Tongue (tissue), 2 donors: ENCODE results near the gene ITK. TPM values are rescaled to one million over a fixed set of nuclear protein-coding genes. Genes with fewer than 3 reads are reported as not detected.
"Not testable (repeated sequence)": the region's sequence is repeated elsewhere in the genome, so short reads cannot be mapped to it uniquely, and the experiment has no call there.

Source experiments
- DNase-seq: peaks from one replicate; pipeline ENCODE4 v3.0.0-alpha.2; 2015
- total RNA-seq: library from RNA; depleted of rRNA; stranded (reverse); fragments of >200 nt; gene quantifications from one replicate; pipeline ENCODE4 v1.2.3, GENCODE V29; 2014

ITK gene
- total RNA-seq, 1 donor from 2014 or later = 4.4 TPM

- DNase-seq = no peak
These were observed 33.0 kb downstream of the ITK start for GRCh38 chr5:157213527-157214243.

DNA sequence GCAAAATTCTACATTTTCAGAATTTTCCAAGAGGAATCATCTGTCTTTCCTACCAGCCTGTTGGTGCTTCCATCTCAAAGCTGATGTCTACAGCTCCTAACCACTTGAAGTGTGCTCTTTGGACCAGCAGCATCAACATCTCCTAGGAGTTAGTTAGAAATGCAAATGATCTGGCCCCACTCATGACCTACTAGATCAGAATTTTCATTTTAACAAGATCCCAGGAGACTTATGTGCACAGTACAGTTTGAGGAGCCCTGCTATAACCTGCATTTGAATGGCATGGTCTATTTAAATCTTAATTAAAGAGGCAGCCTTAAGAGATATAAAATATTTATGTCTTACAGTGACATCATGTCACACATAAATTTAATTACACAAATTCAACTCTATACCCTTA is 33.8 kb downstream of the ITK start:
- no peak for DNase-seq

GRCh38 chr5:157214861-157215513 is 34.3 kb downstream of the ITK start:
- DNase-seq = no peak

DNA sequence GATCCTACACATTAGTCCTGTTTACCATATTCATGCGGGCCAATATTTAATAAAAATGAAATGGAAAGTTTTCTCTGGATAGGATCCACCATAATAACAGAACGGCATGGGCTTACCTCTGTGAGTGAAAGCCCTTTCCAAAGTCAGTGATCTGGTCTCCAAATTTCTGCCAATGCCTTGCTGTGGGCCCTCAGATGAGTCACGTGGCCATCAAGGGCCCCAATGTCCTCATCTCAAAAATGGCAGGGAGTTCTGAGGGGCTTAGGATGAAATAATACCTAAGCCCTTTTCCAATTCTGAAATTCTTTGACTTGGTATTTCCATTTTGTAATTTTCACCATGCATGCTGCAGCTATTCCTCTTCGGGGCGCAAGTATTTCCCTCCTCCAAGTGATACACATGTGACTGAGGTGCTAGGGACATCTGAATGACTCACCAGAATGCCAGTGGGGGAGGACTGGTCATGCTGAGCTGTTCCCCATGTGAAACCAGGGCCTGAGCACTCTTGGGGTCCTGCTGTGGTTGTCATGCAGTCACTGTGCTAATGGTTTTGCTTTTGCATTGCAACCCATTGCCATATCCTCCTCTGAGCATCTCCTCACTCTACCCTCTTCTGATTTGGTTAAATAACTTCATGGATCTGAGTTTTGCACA is 35.0 kb downstream of the ITK start:
- DNase-seq = no peak

- no peak for DNase-seq
These were observed 35.9 kb downstream of the ITK start for GRCh38 chr5:157216391-157217142.

GRCh38 chr5:157217289-157218024 is 36.8 kb downstream of the ITK start:
- no peak for DNase-seq

DNA sequence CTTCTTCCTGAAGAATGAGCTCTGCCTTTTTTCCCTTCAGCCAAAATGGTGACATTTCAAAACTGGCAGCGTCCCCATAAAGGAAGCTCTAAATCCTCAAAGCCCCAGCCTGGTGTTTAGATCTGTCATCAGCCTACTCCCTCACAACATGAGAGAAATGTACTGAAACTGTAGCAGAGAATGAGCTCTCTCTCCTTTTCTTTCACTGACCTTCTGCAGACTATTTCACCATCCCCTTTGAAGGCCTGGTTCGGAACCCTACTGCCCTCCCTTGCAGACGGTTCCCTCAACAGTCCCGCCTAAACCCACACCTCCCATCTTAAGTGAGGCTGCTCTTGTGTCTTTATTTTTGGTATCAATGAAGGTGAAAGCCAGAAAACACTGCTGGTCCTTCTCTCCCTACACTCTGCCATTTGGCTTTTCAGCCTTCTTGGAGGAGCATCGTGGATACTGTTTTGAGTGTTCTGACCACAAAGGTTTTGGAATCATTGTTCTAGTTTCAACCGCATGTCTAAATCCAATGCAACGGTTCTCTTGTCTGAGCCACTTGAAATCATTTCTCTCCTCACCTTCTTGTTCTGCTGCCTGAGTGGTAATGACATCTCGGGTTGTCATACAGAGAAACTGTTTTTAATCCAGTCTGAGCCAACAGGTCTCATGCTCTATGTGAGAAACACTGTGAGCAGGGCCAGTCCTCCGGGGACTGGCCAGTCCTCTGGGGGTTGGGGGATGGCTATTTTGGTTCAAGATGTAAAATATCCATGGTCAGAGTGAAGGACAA is 39.0 kb downstream of the ITK start:
- no peak for DNase-seq

GRCh38 chr5:157221959-157222358 is 41.3 kb downstream of the ITK start:
- DNase-seq = no peak

DNA sequence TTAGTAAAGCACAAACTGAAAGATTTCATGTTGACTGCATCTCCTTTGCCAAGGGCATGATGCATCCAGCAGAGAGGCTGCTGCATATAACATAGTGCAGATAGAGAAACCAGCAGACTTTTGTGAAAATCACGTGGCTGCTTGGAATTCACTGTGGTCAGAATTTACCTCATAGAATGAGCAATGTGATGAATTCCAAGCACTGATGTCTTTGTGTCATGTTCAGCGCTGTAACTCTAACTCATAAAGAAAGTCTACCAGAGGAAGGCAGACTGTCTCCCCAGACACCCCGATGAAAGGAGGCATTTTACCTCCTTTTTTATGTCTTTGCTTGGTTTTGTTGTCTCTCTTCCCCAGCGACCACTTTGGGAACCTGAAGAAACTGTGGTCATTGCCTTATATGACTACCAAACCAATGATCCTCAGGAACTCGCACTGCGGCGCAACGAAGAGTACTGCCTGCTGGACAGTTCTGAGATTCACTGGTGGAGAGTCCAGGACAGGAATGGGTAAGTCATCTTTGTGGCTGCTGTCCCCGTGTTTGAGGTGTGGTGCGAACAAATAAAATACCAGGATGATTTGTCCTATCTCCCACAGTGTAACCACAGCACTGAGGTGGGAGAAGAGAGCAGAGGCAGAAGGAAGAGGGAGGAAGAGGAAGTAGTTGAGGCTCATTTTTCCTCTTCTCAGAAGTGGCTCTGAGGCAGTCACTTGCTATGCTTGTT is 42.0 kb downstream of the ITK start:
- no peak for DNase-seq

DNA sequence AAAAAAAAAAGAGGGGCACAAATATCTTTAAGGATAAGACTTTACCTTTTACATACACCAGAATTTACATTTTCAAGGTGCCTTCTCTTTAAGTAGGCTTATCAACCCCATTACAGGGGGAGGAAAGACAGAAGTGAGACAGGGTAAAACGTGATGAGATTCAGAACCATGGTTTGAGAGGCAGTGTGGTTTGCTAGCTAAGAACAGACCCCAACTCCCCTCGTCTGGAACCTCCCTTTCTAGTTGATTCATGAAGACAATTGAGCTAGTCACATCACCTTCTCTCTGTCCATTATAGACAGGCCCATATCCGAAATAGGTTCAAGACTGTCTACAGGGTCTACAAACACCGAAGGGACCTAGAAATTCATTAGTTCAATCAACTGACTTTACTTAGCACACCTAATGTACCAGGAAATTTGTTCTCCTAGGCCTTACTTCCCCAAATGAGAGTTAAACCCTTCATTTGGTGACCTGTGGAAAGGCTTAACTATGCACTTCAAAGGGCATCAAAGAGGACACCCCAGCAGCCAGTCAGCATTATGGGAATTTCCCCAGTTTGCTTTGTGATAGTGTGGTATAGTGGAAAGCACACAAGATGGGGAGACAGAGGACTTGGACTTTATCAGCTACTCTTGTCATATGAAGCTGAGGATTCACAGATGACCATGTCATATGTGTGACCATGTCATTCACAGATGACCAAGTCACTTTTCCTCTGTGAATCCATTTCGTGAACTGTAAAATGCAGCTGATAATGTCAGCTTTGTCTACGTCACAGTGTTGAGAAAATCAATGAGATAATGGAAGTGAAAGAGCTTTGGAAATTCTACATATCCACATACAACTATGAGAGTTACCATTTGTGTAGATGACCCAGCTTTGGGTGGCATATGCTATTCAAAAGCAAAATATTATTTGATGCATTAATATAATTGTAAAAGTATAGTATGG is 45.1 kb downstream of the ITK start:
- DNase-seq = no peak

GRCh38 chr5:157230610-157231009 is 50.0 kb downstream of the ITK start:
- no peak for DNase-seq

GRCh38 chr5:157232706-157233105 is 52.1 kb downstream of the ITK start:
- DNase-seq = no peak

DNA sequence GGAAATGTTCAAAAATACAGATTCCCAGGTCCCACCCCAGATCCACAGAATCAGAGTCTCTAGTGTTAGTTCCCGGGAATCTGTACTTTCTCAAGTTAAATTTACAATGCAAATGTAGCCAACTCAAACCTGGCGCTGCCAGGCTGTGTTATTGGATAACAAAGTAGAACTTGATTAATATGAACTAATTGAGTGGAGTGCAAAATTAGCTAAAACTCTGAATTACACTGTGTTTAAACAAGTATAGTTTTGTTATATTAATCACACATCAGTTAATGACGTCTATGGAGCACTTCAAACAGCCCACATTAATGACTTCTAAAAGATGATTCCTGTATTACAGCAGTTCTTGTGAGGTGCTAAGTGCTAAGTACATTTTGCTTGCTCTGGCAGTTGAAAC is 52.9 kb downstream of the ITK start:
- no peak for DNase-seq

DNA sequence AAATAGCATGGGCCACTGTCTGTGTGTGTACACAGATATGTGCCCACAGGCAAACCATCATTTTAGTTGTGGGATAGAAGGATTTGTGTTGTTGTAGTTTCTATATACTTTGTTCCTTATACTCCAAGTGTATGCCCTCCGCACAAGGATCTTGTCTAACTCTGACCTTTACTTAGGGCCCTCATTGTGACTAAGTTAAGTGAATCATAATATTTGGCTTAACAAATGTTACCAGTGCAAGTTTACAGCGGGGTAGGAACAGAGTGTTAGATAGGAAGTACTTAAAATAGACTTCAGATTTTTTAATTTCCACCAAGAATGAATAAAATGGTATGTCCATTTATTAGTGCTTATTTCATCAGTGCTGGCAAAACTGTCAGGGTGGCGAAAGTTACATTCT is 55.8 kb downstream of the ITK start:
- DNase-seq = no peak

DNA sequence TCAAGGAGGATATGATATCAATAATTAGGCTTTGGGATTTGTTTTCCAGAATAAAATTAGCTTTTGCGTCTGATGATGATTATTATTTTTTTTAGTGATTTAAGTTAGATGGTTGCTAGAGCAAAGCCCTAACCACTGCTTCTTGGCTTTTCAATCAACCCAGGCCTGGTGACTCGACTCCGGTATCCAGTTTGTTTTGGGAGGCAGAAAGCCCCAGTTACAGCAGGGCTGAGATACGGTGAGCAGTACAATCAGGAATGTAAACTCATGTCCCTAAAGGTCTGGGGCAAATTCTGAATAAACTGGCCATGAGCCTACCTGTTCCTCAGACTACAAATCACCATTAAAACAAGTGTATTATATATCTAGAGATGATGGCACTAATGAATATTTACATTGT is 60.8 kb downstream of the ITK start:
- DNase-seq = no peak

GRCh38 chr5:157244704-157245103 is 64.1 kb downstream of the ITK start:
- DNase-seq = not testable (repeated sequence)

- DNase-seq = no peak
These were observed 64.8 kb downstream of the ITK start for GRCh38 chr5:157245476-157245875.

- no peak for DNase-seq
These were observed 65.2 kb downstream of the ITK start for GRCh38 chr5:157245886-157246285.

- no peak for DNase-seq
These were observed 66.6 kb downstream of the ITK start for GRCh38 chr5:157247267-157247666.
